Gastrocnemius medialis (tissue), 4 donors: ENCODE measurements around the gene AGAP2. TPM values are rescaled to one million over a fixed set of nuclear protein-coding genes. Genes with fewer than 3 reads are reported as not detected.
"Not testable (repeated sequence)": the region's sequence is repeated elsewhere in the genome, so short reads cannot be mapped to it uniquely, and the experiment has no call there.

ENCODE experiments used
- ATAC-seq, 2 donors: fragments of 150-250 bp; one replicate each; pipeline ENCODE4 v1.9.1; 2016
- DNase-seq, 2 donors: peaks; one replicate each; pipeline ENCODE4 v3.0.0-alpha.2; 2019
- H3K27ac ChIP-seq, 4 donors: fragments of 200-600 bp; sonication (generic); 1 replicate in 1 of 4; 2 replicates in 3 of 4; pipeline ENCODE4 v1.5.1; 2016 to 2018; ENCODE audit warnings: mild to moderate bottlenecking in 2 of 4, moderate library complexity in 1 of 4
- H3K27me3 ChIP-seq, 3 donors: fragments of 200-600 bp; sonication (generic) in 2 of 3; 1 replicate in 1 of 3; 2 replicates in 2 of 3; pipeline versions ENCODE4 v1.5.1 to v1.6.0; 2016 to 2019; ENCODE audit warnings: mild to moderate bottlenecking in 1 of 3, moderate library complexity in 1 of 3
- H3K36me3 ChIP-seq, 2 donors: fragments of 200-600 bp; sonication (generic) in 1 of 2; one replicate each; pipeline ENCODE4 v1.5.1; 2017 to 2018
- H3K4me1 ChIP-seq, 2 donors: fragments of 200-600 bp; sonication (generic) in 1 of 2; one replicate each; pipeline ENCODE4 v1.5.1; 2016 to 2017; ENCODE audit warnings: mild to moderate bottlenecking in 2 of 2
- H3K4me3 ChIP-seq, 4 donors: fragments of 200-600 bp; sonication (generic) in 3 of 4; 1 replicate in 1 of 4; 2 replicates in 3 of 4; pipeline ENCODE4 v1.5.1; 2016 to 2019; ENCODE audit warnings: mild to moderate bottlenecking in 2 of 4
- H3K9me3 ChIP-seq, 3 donors: fragments of 200-600 bp; sonication (generic) in 2 of 3; 1 replicate in 1 of 3; 2 replicates in 2 of 3; pipeline ENCODE4 v1.5.1; 2016 to 2019
- CTCF ChIP-seq, 5 experiments: fragments of 450-650 bp in 3 of 5; fragments of 200-600 bp in 2 of 5; sonication (generic) in 2 of 5; IDR thresholded peaks in 4 of 5; conservative IDR thresholded peaks in 1 of 5; 1 replicate in 4 of 5; 2 replicates in 1 of 5; pipeline ENCODE4 v1.5.1; 2016 to 2019; ENCODE audit warnings: antibody characterized with exemption in 5 of 5, mild to moderate bottlenecking in 3 of 5, moderate library complexity in 3 of 5
- POLR2A ChIP-seq, 2 donors: fragments of 450-650 bp; IDR thresholded peaks; one replicate each; pipeline ENCODE4 v1.6.1; 2017; ENCODE audit warnings: antibody characterized with exemption in 2 of 2, mild to moderate bottlenecking in 2 of 2, moderate library complexity in 2 of 2
- in situ Hi-C, 4 donors: fragments of 200-750 bp; cut with MboI; loops; one replicate each; pipeline versions ENCODE4 v1.15.0 to v1.8.0; 2017; ENCODE audit warnings: low sequenced_read_pairs in 4 of 4
- intact Hi-C: fragments of 100-400 bp; cut with DNase I; formaldehyde crosslinking; loops from one replicate; pipeline ENCODE4 v1.15.1; 2023; ENCODE audit warnings: low total_unique reads
- total RNA-seq, 4 donors: library from RNA; depleted of rRNA; stranded (reverse); fragments of >200 nt; gene quantifications; one replicate each; pipeline versions ENCODE4 v1.1.0 to v1.2.3, GENCODE V29; 2016

The AGAP2 gene
- total RNA-seq, 4 donors from 2014 or later: 1.8 to 5.4 (median 3.7) TPM

GRCh38 chr12:57693317-57693658 lies 45.3 kb downstream of the AGAP2 start:
- peak in 1 of 2 donors; percentile 21 for DNase-seq
- intact Hi-C loops (loop anchor here (2.0 to 10.0 kb wide), 2 partner anchors 60 to 238 kb away; partner anchors contain the start of genes B4GALNT1, GLI1 and INHBE), in situ Hi-C loops (no loop called here)
- Histone ChIP-seq H3K4me1 (peaks cover 7% of the 10 kb centered on the region in 2 donors), H3K27me3 (peaks cover 0 to 4% (median 2%) of the 10 kb centered on the region in 3 donors), H3K9me3 (peaks cover 0 to 2% (median 0%) of the 10 kb centered on the region in 3 donors), H3K36me3 (peaks cover 0 to 29% of the 10 kb centered on the region in 2 donors), H3K27ac (peak overlapping the region; percentile 47 to 71 (median 59)), H3K4me3 (peak overlapping the region; percentile 21 to 97 (median 58))
- TF ChIP-seq POLR2A (IDR thresholded peaks at IDR 0.05): no peak
- TF ChIP-seq CTCF (IDR thresholded peaks at IDR 0.05 in 4 of 5, conservative IDR thresholded peaks at IDR 0.05 in 1 of 5): no peak
- peak; percentile 1 to 4 for ATAC-seq

GRCh38 chr12:57692500-57692899 lies 46.0 kb downstream of the AGAP2 start:
- intact Hi-C loops: loop anchor here (2.0 to 10.0 kb wide), 2 partner anchors 60 to 238 kb away; partner anchors contain the start of genes B4GALNT1, GLI1 and INHBE
- no peak for TF ChIP-seq CTCF (IDR thresholded peaks at IDR 0.05 in 4 of 5, conservative IDR thresholded peaks at IDR 0.05 in 1 of 5)
- TF ChIP-seq POLR2A (IDR thresholded peaks at IDR 0.05): no peak
- ATAC-seq: no peak

GRCh38 chr12:57688931-57689330 lies 49.6 kb downstream of the AGAP2 start:
- in situ Hi-C loops: no loop called here
- no peak overlapping the region for H3K4me3 ChIP-seq
- H3K9me3 ChIP-seq: peaks cover 0 to 2% (median 0%) of the 10 kb centered on the region in 3 donors
- H3K36me3 ChIP-seq: no peaks in the 10 kb centered on the region
- TF ChIP-seq POLR2A (IDR thresholded peaks at IDR 0.05): no peak
- TF ChIP-seq CTCF (IDR thresholded peaks at IDR 0.05 in 4 of 5, conservative IDR thresholded peaks at IDR 0.05 in 1 of 5): no peak
- intact Hi-C loops: no loop called here
- no peaks in the 10 kb centered on the region for H3K4me1 ChIP-seq
- DNase-seq (no peak), ATAC-seq (no peak)
- H3K27me3 ChIP-seq: peaks cover 10 to 15% (median 11%) of the 10 kb centered on the region in 3 donors
- no peak overlapping the region for H3K27ac ChIP-seq

More at GRCh38 chr12:57692500-57692899, 46.0 kb downstream of the AGAP2 start:
- DNase-seq: no peak
- Histone ChIP-seq H3K4me3 (no peak overlapping the region), H3K27me3 (peaks cover 4 to 10% (median 5%) of the 10 kb centered on the region in 3 donors), H3K27ac (no peak overlapping the region), H3K9me3 (peaks cover 0 to 2% (median 0%) of the 10 kb centered on the region in 3 donors), H3K36me3 (peaks cover 0 to 21% of the 10 kb centered on the region in 2 donors), H3K4me1 (peaks cover 7% of the 10 kb centered on the region in 2 donors)
- in situ Hi-C loops: no loop called here

- no peak for TF ChIP-seq POLR2A (IDR thresholded peaks at IDR 0.05)
- TF ChIP-seq CTCF (IDR thresholded peaks at IDR 0.05 in 4 of 5, conservative IDR thresholded peaks at IDR 0.05 in 1 of 5): no peak
- ATAC-seq (no peak), DNase-seq (no peak)
- peaks cover 0 to 2% (median 0%) of the 10 kb centered on the region in 3 donors for H3K9me3 ChIP-seq
- in situ Hi-C loops: no loop called here
- no peak overlapping the region for H3K4me3 ChIP-seq
- H3K36me3 ChIP-seq: no peaks in the 10 kb centered on the region
- no peak overlapping the region for H3K27ac ChIP-seq
- H3K27me3 ChIP-seq: peaks cover 10 to 15% (median 11%) of the 10 kb centered on the region in 3 donors
- no peaks in the 10 kb centered on the region for H3K4me1 ChIP-seq
- intact Hi-C loops: no loop called here
These were observed 50.7 kb downstream of the AGAP2 start for GRCh38 chr12:57687862-57688261.

- no peaks in the 10 kb centered on the region for H3K9me3 ChIP-seq
- H3K4me1 ChIP-seq: no peaks in the 10 kb centered on the region
- in situ Hi-C loops: no loop called here
- intact Hi-C loops: no loop called here
- TF ChIP-seq CTCF (IDR thresholded peaks at IDR 0.05 in 4 of 5, conservative IDR thresholded peaks at IDR 0.05 in 1 of 5) (no peak), POLR2A (IDR thresholded peaks at IDR 0.05) (no peak)
- ATAC-seq: no peak
- DNase-seq: no peak
- no peaks in the 10 kb centered on the region for H3K27me3 ChIP-seq
- H3K4me3 ChIP-seq: no peak overlapping the region
- no peaks in the 10 kb centered on the region for H3K36me3 ChIP-seq
- H3K27ac ChIP-seq: no peak overlapping the region
These were observed 58.8 kb downstream of the AGAP2 start for GRCh38 chr12:57679697-57680096.

- H3K27ac ChIP-seq, in situ Hi-C loops, H3K27me3 ChIP-seq, ATAC-seq, H3K9me3 ChIP-seq, DNase-seq, H3K4me1 ChIP-seq, intact Hi-C loops, H3K4me3 ChIP-seq, H3K36me3 ChIP-seq: not testable (repeated sequence)
These were observed 60.6 kb downstream of the AGAP2 start for GRCh38 chr12:57677947-57678346.
